ACC112 (cell line): Measurements from ENCODE around the gene STK40.

Source experiments
- H2AFZ ChIP-seq: fragments of 200-600 bp; sonication (generic); one replicate; pipeline ENCODE4 v1.6.0; 2017; ENCODE audit warnings: antibody characterized with exemption, low read length; ENCODE audit not compliant: unreplicated experiment
- H3K27ac ChIP-seq: fragments of 200-600 bp; sonication (generic); 2 replicates; pipeline ENCODE4 v1.5.1; 2014; ENCODE audit warnings: low read depth, mild to moderate bottlenecking, antibody characterized with exemption, low read length, moderate library complexity
- H3K27me3 ChIP-seq: fragments of 200-600 bp; sonication (generic); 2 replicates; pipeline ENCODE4 v1.6.1; 2014; ENCODE audit warnings: mild to moderate bottlenecking, antibody characterized with exemption, low read length, moderate library complexity, mixed read lengths; ENCODE audit not compliant: insufficient read depth
- H3K36me3 ChIP-seq: fragments of 200-600 bp; sonication (generic); 2 replicates; pipeline ENCODE4 v1.6.1; 2016; ENCODE audit warnings: mild to moderate bottlenecking, antibody characterized with exemption, low read length, moderate library complexity, mixed read lengths; ENCODE audit not compliant: insufficient read depth
- H3K4me1 ChIP-seq: fragments of 200-600 bp; sonication (generic); one replicate; pipeline ENCODE4 v1.6.1; 2016; ENCODE audit warnings: low read length, mixed read lengths; ENCODE audit not compliant: insufficient read depth, unreplicated experiment, control insufficient read depth
- H3K4me3 ChIP-seq: fragments of 200-600 bp; sonication (generic); 2 replicates; pipeline ENCODE4 v1.5.1; 2014; ENCODE audit warnings: mild to moderate bottlenecking, low read depth, low read length
- H3K79me2 ChIP-seq: fragments of 200-600 bp; sonication (generic); one replicate; pipeline ENCODE4 v1.6.0; 2016; ENCODE audit warnings: low read length; ENCODE audit not compliant: control insufficient read depth, unreplicated experiment, insufficient read depth

STK40 gene

GRCh38 chr1:36301220-36301619, 84.5 kb downstream of the STK40 start:
- no peaks in the 10 kb centered on the region for H3K79me2 ChIP-seq
- H3K4me1 ChIP-seq = peaks cover 24% of the 10 kb centered on the region
- H3K4me3 ChIP-seq = no peak overlapping the region
- no peak overlapping the region for H2AFZ ChIP-seq
- no peaks in the 10 kb centered on the region for H3K27me3 ChIP-seq
- peaks cover 22% of the 10 kb centered on the region for H3K36me3 ChIP-seq
- H3K27ac ChIP-seq = peak overlapping the region; percentile 87

- no peaks in the 10 kb centered on the region for H3K79me2 ChIP-seq
- H3K4me1 ChIP-seq = peaks cover 20% of the 10 kb centered on the region
- H3K4me3 ChIP-seq = no peak overlapping the region
- H3K27ac ChIP-seq = peak overlapping the region; percentile 87
- H3K36me3 ChIP-seq = peaks cover 24% of the 10 kb centered on the region
- H2AFZ ChIP-seq = no peak overlapping the region
- H3K27me3 ChIP-seq = no peaks in the 10 kb centered on the region
These were observed 85.2 kb downstream of the STK40 start for GRCh38 chr1:36300526-36300925.

- Histone ChIP-seq H2AFZ (no peak overlapping the region), H3K4me3 (no peak overlapping the region), H3K36me3 (peaks cover 33% of the 10 kb centered on the region), H3K4me1 (peaks cover 18% of the 10 kb centered on the region), H3K79me2 (peaks cover 5% of the 10 kb centered on the region), H3K27me3 (no peaks in the 10 kb centered on the region), H3K27ac (peak overlapping the region; percentile 64; the same call in 1 of the 2 replicates)
These were observed 87.1 kb downstream of the STK40 start for GRCh38 chr1:36298640-36299039.

GRCh38 chr1:36297062-36297461, 88.7 kb downstream of the STK40 start:
- H3K36me3 ChIP-seq = peaks cover 39% of the 10 kb centered on the region
- H3K27ac ChIP-seq = no peak overlapping the region
- H3K79me2 ChIP-seq = peaks cover 9% of the 10 kb centered on the region

GRCh38 chr1:36295390-36295789, 90.3 kb downstream of the STK40 start:
- H3K27me3 ChIP-seq = no peaks in the 10 kb centered on the region
- peaks cover 11% of the 10 kb centered on the region for H3K4me1 ChIP-seq
- no peak overlapping the region for H3K27ac ChIP-seq
- H2AFZ ChIP-seq = no peak overlapping the region
- H3K36me3 ChIP-seq = peaks cover 42% of the 10 kb centered on the region
- no peak overlapping the region for H3K4me3 ChIP-seq
- H3K79me2 ChIP-seq = peaks cover 14% of the 10 kb centered on the region

More at GRCh38 chr1:36297062-36297461, 88.7 kb downstream of the STK40 start:
- Histone ChIP-seq H3K4me3 (no peak overlapping the region), H3K27me3 (no peaks in the 10 kb centered on the region), H2AFZ (no peak overlapping the region), H3K4me1 (peaks cover 18% of the 10 kb centered on the region)
